Erythroblast (primary cell): ENCODE data around the gene HPCAL1.

Experiments used
- GATA1 ChIP-seq: IDR thresholded peaks from 2 replicates; pipeline ENCODE4 v1.6.1; 2011; ENCODE audit warnings: low read depth, mild to moderate bottlenecking, control low read depth, low read length, moderate library complexity
- POLR2A ChIP-seq: IDR thresholded peaks from 2 replicates; pipeline ENCODE4 v1.6.1; 2011; ENCODE audit warnings: mild to moderate bottlenecking, low read length

GRCh38 chr2:10300997-10301940 lies 1.4 kb upstream of the HPCAL1 start:
- TF ChIP-seq POLR2A, result no peak
- TF ChIP-seq GATA1, result no peak
